Tibial artery (tissue), 4 donors: ENCODE data around the gene PTPN14.

Experiments
- DNase-seq, 2 donors: peaks; one replicate each; pipeline ENCODE4 v3.0.0-alpha.2; 2019
- H3K27ac ChIP-seq, 2 donors: fragments of 200-600 bp; sonication (generic) in 1 of 2; 1 replicate in 1 of 2; 2 replicates in 1 of 2; pipeline ENCODE4 v1.5.1; 2018 to 2019; ENCODE audit warnings: mild to moderate bottlenecking in 1 of 2
- H3K27me3 ChIP-seq, 2 donors: fragments of 200-600 bp; sonication (generic) in 1 of 2; one replicate each; pipeline versions ENCODE4 v1.5.1 to v1.6.0; 2016 to 2019
- H3K36me3 ChIP-seq, 3 donors: fragments of 200-600 bp; sonication (generic) in 2 of 3; one replicate each; pipeline ENCODE4 v1.5.1; 2016 to 2019; ENCODE audit warnings: mild to moderate bottlenecking in 2 of 3
- H3K4me1 ChIP-seq, 4 donors: fragments of 200-600 bp; sonication (generic) in 2 of 4; 1 replicate in 3 of 4; 2 replicates in 1 of 4; pipeline ENCODE4 v1.5.1; 2016 to 2019
- H3K4me3 ChIP-seq, 2 donors: fragments of 200-600 bp; sonication (generic) in 1 of 2; 1 replicate in 1 of 2; 2 replicates in 1 of 2; pipeline ENCODE4 v1.5.1; 2018 to 2019; ENCODE audit warnings: mild to moderate bottlenecking in 2 of 2
- H3K9me3 ChIP-seq, 3 donors: fragments of 200-600 bp; sonication (generic) in 1 of 3; one replicate each; pipeline ENCODE4 v1.5.1; 2016 to 2019
- CTCF ChIP-seq, 2 experiments: fragments of 200-600 bp in 1 of 2; fragments of 450-650 bp in 1 of 2; IDR thresholded peaks; one replicate each; pipeline ENCODE4 v1.5.1; 2017 to 2019; ENCODE audit warnings: antibody characterized with exemption in 2 of 2, mild to moderate bottlenecking in 1 of 2, moderate library complexity in 1 of 2
- intact Hi-C: fragments of 100-400 bp; cut with DNase I; formaldehyde crosslinking; loops from one replicate; pipeline ENCODE4 v1.15.0; 2023; ENCODE audit warnings: low total_unique reads

The PTPN14 gene

GRCh38 chr1:214354440-214355148 lies 196.8 kb downstream of the PTPN14 start:
- peaks cover 29 to 61% (median 38%) of the 10 kb centered on the region in 3 donors for H3K36me3 ChIP-seq
- H3K27me3 ChIP-seq = no peaks in the 10 kb centered on the region
- peaks cover 0 to 14% (median 2%) of the 10 kb centered on the region in 4 donors for H3K4me1 ChIP-seq
- no peak for DNase-seq
- no peak overlapping the region for H3K4me3 ChIP-seq
- TF ChIP-seq CTCF (IDR thresholded peaks at IDR 0.05) = no peak
- no peaks in the 10 kb centered on the region for H3K9me3 ChIP-seq
- intact Hi-C loops = no loop called here
- no peak overlapping the region for H3K27ac ChIP-seq

DNA sequence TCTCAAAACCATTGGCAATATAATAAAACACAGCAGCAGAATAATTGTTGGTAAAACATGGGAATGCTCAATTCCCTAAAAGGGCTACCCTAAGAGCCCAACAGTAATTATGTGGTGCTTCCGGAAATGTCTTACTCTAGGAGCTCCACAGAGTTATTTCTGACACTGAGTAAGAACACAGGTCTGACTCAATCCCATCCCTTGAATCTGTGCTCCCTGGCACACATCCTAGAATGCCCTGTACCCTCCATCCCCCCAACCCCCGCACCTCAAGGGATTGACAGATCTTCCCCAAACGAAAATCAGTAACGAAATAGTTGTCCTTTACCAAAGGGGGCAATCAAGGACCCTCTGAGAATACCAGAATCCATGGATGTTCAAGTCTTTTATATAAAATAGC lies 198.6 kb downstream of the PTPN14 start:
- DNase-seq = no peak
- intact Hi-C loops = no loop called here
- Histone ChIP-seq H3K27me3 (no peaks in the 10 kb centered on the region), H3K4me1 (peaks cover 0 to 14% (median 2%) of the 10 kb centered on the region in 4 donors), H3K9me3 (no peaks in the 10 kb centered on the region), H3K4me3 (no peak overlapping the region), H3K27ac (no peak overlapping the region), H3K36me3 (peaks cover 23 to 46% (median 38%) of the 10 kb centered on the region in 3 donors)
- no peak for TF ChIP-seq CTCF (IDR thresholded peaks at IDR 0.05)

- peaks cover 0 to 14% (median 2%) of the 10 kb centered on the region in 4 donors for H3K4me1 ChIP-seq
- H3K9me3 ChIP-seq = no peaks in the 10 kb centered on the region
- H3K4me3 ChIP-seq = no peak overlapping the region
- no peak for TF ChIP-seq CTCF (IDR thresholded peaks at IDR 0.05)
- no peaks in the 10 kb centered on the region for H3K27me3 ChIP-seq
- DNase-seq = no peak
- H3K27ac ChIP-seq = peak overlapping the region in 1 of 2 donors; percentile 38
- peaks cover 12 to 38% (median 29%) of the 10 kb centered on the region in 3 donors for H3K36me3 ChIP-seq
- intact Hi-C loops = no loop called here
Observed at GRCh38 chr1:214351551-214352277, 199.7 kb downstream of the PTPN14 start.

GRCh38 chr1:214349781-214350180 lies 201.6 kb downstream of the PTPN14 start:
- peaks cover 0 to 14% (median 2%) of the 10 kb centered on the region in 4 donors for H3K4me1 ChIP-seq
- no peak overlapping the region for H3K4me3 ChIP-seq
- H3K9me3 ChIP-seq = no peaks in the 10 kb centered on the region
- no peak overlapping the region for H3K27ac ChIP-seq
- DNase-seq = no peak
- peaks cover 0 to 36% (median 20%) of the 10 kb centered on the region in 3 donors for H3K36me3 ChIP-seq
- H3K27me3 ChIP-seq = no peaks in the 10 kb centered on the region
- TF ChIP-seq CTCF (IDR thresholded peaks at IDR 0.05) = no peak
- intact Hi-C loops = no loop called here

DNA sequence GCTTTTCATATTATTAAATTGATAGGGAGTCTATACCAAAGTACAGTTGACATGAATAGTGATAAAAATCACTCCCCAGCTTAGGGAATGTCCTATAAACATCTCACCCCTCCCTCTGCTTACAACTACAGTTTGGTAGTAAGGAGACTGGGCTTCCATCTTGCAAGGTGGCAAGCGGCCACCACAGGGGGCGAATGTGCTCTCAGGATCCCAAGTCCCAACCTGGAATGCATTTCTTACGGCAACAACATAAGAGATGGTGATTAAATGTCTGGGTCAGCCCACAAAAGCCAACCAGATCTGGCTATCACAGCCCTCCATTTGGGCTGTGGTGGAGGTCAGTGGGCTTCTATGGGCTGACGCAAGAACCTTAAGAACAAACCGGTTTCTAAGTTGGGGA lies 202.4 kb downstream of the PTPN14 start:
- TF ChIP-seq CTCF (IDR thresholded peaks at IDR 0.05) = no peak

More for the DNA sequence above, 202.4 kb downstream of the PTPN14 start:
- Histone ChIP-seq H3K27ac (no peak overlapping the region), H3K36me3 (peaks cover 0 to 40% (median 17%) of the 10 kb centered on the region in 3 donors), H3K4me1 (peaks cover 0 to 14% (median 2%) of the 10 kb centered on the region in 4 donors), H3K4me3 (no peak overlapping the region), H3K27me3 (no peaks in the 10 kb centered on the region), H3K9me3 (no peaks in the 10 kb centered on the region)
- no peak for DNase-seq
- intact Hi-C loops = no loop called here
